Caco-2 (cell line): Measurements from ENCODE around the gene CAMK1D. TPM values are rescaled to one million over a fixed set of nuclear protein-coding genes. Genes with fewer than 3 reads are reported as not detected.

Experiments
- BruUV-seq: library from RNA; stranded (reverse); fragments of 400-500 nt; replicated peaks from 2 replicates; lab custom pipeline; 2021; lab: Mats Ljungman, UMichigan
- CTCF ChIA-PET: fragments of 300-600 bp; sonication (Branson Sonifier 250); formaldehyde crosslinking; loops from one replicate; lab custom pipeline; 2022; ENCODE audit warnings: antibody characterized with exemption; lab: Charles Lee
- POLR2A ChIA-PET: fragments of 300-600 bp; sonication (Branson Sonifier 250); formaldehyde crosslinking; loops from one replicate; lab custom pipeline; 2022; ENCODE audit warnings: antibody characterized with exemption; lab: Charles Lee
- DNase-seq, 2 experiments: peaks; one replicate each; pipeline versions ENCODE4 v3.0.0 to v3.0.0-alpha.2; 2020 to 2022
- H3K27me3 ChIP-seq: replicated peaks from 2 replicates; pipeline ENCODE4 v1.6.0; 2011; ENCODE audit warnings: low read length; ENCODE audit not compliant: control insufficient read depth, insufficient read depth
- H3K36me3 ChIP-seq: 2 replicates; pipeline ENCODE4 v1.5.1; 2011; ENCODE audit warnings: low read length; ENCODE audit not compliant: control insufficient read depth, insufficient read depth
- H3K4me1 ChIP-seq: fragments of 250-450 bp; sonication (Bioruptor Pico); 2 replicates; pipeline ENCODE4 v1.5.1; 2020; ENCODE audit warnings: mild to moderate bottlenecking
- H3K4me3 ChIP-seq: 2 replicates; pipeline ENCODE4 v1.5.1; 2011; ENCODE audit warnings: low read depth, mild to moderate bottlenecking, control low read depth, low read length
- H3K9me3 ChIP-seq: fragments of 250-450 bp; sonication (Bioruptor Pico); 2 replicates; pipeline ENCODE4 v1.5.1; 2020; ENCODE audit warnings: mild to moderate bottlenecking, moderate library complexity
- H3K27ac Mint-ChIP-seq: one replicate; pipeline ENCODE4 v1.8.0; 2022; ENCODE audit warnings: mixed read lengths; ENCODE audit not compliant: unreplicated experiment
- H3K27me3 Mint-ChIP-seq: one replicate; pipeline ENCODE4 v1.8.0; 2022; ENCODE audit warnings: mixed read lengths; ENCODE audit not compliant: insufficient read depth, unreplicated experiment
- H3K36me3 Mint-ChIP-seq: one replicate; pipeline ENCODE4 v1.8.0; 2022; ENCODE audit warnings: mild to moderate bottlenecking, mixed read lengths; ENCODE audit not compliant: insufficient read depth, unreplicated experiment
- H3K4me1 Mint-ChIP-seq: one replicate; pipeline ENCODE4 v1.8.0; 2022; ENCODE audit warnings: low read depth, mixed read lengths; ENCODE audit not compliant: unreplicated experiment
- H3K4me3 Mint-ChIP-seq: one replicate; pipeline ENCODE4 v1.8.0; 2022; ENCODE audit warnings: mild to moderate bottlenecking, moderate library complexity, mixed read lengths; ENCODE audit not compliant: unreplicated experiment
- H3K9me3 Mint-ChIP-seq: one replicate; pipeline ENCODE4 v1.8.0; 2022; ENCODE audit warnings: mixed read lengths; ENCODE audit not compliant: unreplicated experiment
- intact Hi-C: fragments of 100-400 bp; cut with micrococcal nuclease; formaldehyde crosslinking; loops from one replicate; pipeline ENCODE4 v1.10.0; 2022; ENCODE audit not compliant: unreplicated experiment
- total RNA-seq: library from RNA; stranded (reverse); gene quantifications from 2 replicates; pipeline ENCODE4 v1.2.3, GENCODE V29; 2022
- TF ChIP-seq, protein P1 (sequence below), 2 experiments: fragments of 200-600 bp in 1 of 2; IDR thresholded peaks; 1 replicate in 1 of 2; 2 replicates in 1 of 2; pipeline versions ENCODE4 v1.5.1 to v1.8.0; 2011 to 2022; ENCODE audit warnings: antibody characterized with exemption in 1 of 2, control low read depth in 1 of 2, inconsistent platforms in 1 of 2, low read depth in 1 of 2, low read length in 1 of 2, mild to moderate bottlenecking in 1 of 2, moderate library complexity in 1 of 2; ENCODE audit not compliant: insufficient read depth in 1 of 2, severe bottlenecking in 1 of 2, unreplicated experiment in 1 of 2

The CAMK1D gene
- total RNA-seq, 1 experiment from 2014 or later = 10.9 TPM

- Histone ChIP-seq H3K4me1 (peaks cover 3% of the 10 kb centered on the region; the same call in 1 of the 2 replicates), H3K4me3 (no peak overlapping the region), H3K36me3 (no peaks in the 10 kb centered on the region), H3K9me3 (no peaks in the 10 kb centered on the region), H3K27me3 (no peaks in the 10 kb centered on the region)
- POLR2A ChIA-PET = interaction anchor here (0.6 kb wide), 1 partner anchor 486 kb away, joined by 3 read pairs; no protein-coding TSS in a partner anchor
- DNase-seq = no peak
- Mint-ChIP-seq H3K27ac (no peak overlapping the region), H3K4me3 (no peak overlapping the region), H3K36me3 (no peaks in the 10 kb centered on the region), H3K27me3 (no peaks in the 10 kb centered on the region), H3K4me1 (no peaks in the 10 kb centered on the region), H3K9me3 (no peaks in the 10 kb centered on the region)
- no TSS peak for BruUV-seq
- intact Hi-C loops = no loop called here
- TF ChIP-seq, protein P1, sequence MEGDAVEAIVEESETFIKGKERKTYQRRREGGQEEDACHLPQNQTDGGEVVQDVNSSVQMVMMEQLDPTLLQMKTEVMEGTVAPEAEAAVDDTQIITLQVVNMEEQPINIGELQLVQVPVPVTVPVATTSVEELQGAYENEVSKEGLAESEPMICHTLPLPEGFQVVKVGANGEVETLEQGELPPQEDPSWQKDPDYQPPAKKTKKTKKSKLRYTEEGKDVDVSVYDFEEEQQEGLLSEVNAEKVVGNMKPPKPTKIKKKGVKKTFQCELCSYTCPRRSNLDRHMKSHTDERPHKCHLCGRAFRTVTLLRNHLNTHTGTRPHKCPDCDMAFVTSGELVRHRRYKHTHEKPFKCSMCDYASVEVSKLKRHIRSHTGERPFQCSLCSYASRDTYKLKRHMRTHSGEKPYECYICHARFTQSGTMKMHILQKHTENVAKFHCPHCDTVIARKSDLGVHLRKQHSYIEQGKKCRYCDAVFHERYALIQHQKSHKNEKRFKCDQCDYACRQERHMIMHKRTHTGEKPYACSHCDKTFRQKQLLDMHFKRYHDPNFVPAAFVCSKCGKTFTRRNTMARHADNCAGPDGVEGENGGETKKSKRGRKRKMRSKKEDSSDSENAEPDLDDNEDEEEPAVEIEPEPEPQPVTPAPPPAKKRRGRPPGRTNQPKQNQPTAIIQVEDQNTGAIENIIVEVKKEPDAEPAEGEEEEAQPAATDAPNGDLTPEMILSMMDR (IDR thresholded peaks at IDR 0.05; ENCODE audit: insufficient read depth in 1 of 2, low read depth in 1 of 2, low read length in 1 of 2, severe bottlenecking in 1 of 2, unreplicated experiment in 1 of 2) = no peak
- CTCF ChIA-PET = no interaction called here
Observed at GRCh38 chr10:12829831-12830390, 480.6 kb downstream of the CAMK1D start.

DNA sequence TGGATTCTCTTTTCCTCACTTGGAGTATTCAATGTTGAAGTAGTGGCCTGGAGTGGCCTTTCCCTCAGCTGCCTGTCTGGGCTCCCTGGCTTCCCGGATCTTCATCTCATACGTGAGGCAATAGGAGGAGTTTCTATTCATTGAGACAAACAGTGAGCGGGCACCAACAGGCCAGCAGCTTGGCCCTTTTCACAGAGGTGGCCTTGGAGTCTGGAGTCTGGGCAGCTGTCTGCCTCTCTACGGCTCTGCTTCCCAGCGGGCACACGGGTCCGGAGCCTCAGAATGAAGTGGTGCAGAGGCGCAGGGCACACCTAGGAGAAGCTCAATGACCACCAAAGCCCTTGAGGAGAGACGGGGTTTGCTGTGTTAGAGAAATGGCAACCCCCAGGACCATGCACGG is 482.7 kb downstream of the CAMK1D start:
- no peaks in the 10 kb centered on the region for H3K36me3 Mint-ChIP-seq
- H3K4me3 Mint-ChIP-seq = no peak overlapping the region
- Histone ChIP-seq H3K9me3 (no peaks in the 10 kb centered on the region), H3K4me3 (no peak overlapping the region), H3K36me3 (no peaks in the 10 kb centered on the region), H3K4me1 (peaks cover 3% of the 10 kb centered on the region; the same call in 1 of the 2 replicates), H3K27me3 (no peaks in the 10 kb centered on the region)
- H3K4me1 Mint-ChIP-seq = no peaks in the 10 kb centered on the region
- ChIA-PET CTCF (no interaction called here), POLR2A (no interaction called here)
- no peaks in the 10 kb centered on the region for H3K27me3 Mint-ChIP-seq
- no peak overlapping the region for H3K27ac Mint-ChIP-seq
- H3K9me3 Mint-ChIP-seq = no peaks in the 10 kb centered on the region
- intact Hi-C loops = no loop called here
- no peak for DNase-seq
- BruUV-seq = no TSS peak
- TF ChIP-seq, protein P1 (IDR thresholded peaks at IDR 0.05; ENCODE audit: insufficient read depth in 1 of 2, low read depth in 1 of 2, low read length in 1 of 2, severe bottlenecking in 1 of 2, unreplicated experiment in 1 of 2) = no peak

DNA sequence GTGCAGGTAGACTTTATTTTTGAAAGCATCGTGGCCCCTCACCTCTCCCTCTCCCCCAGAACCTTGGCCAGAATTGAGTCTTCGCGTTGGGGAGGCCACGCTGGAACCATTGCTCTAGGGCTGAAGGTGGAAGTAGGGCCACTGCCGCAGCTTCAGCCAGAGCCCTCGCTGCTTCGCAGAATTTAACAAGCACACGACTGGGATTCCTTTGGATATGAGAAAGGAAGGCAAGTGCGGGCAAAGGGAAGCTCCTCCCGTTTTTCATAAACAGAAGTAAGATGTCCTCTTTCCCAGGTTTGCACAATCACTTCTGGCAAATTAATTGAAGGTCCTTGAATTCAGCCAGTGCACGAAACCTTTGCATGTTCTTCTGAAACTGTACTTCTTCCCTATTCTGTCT is 484.1 kb downstream of the CAMK1D start:
- H3K27me3 Mint-ChIP-seq = no peaks in the 10 kb centered on the region

More for the DNA sequence above, 484.1 kb downstream of the CAMK1D start:
- H3K36me3 ChIP-seq = no peaks in the 10 kb centered on the region
- Mint-ChIP-seq H3K4me1 (no peaks in the 10 kb centered on the region), H3K36me3 (no peaks in the 10 kb centered on the region), H3K27ac (no peak overlapping the region), H3K9me3 (no peaks in the 10 kb centered on the region), H3K4me3 (no peak overlapping the region)
- intact Hi-C loops = no loop called here
- BruUV-seq = no TSS peak
- H3K4me3 ChIP-seq = no peak overlapping the region
- TF ChIP-seq, protein P1 (IDR thresholded peaks at IDR 0.05; ENCODE audit: insufficient read depth in 1 of 2, low read depth in 1 of 2, low read length in 1 of 2, severe bottlenecking in 1 of 2, unreplicated experiment in 1 of 2) = no peak
- peaks cover 3% of the 10 kb centered on the region; the same call in 1 of the 2 replicates for H3K4me1 ChIP-seq
- POLR2A ChIA-PET = interaction anchor here (0.6 kb wide), 1 partner anchor 318 kb away, joined by 3 read pairs; no protein-coding TSS in a partner anchor
- H3K9me3 ChIP-seq = no peaks in the 10 kb centered on the region
- CTCF ChIA-PET = no interaction called here
- no peaks in the 10 kb centered on the region for H3K27me3 ChIP-seq
- DNase-seq = no peak
